NCI-H2196 (cell line): ENCODE data around the gene LRRC3.

Experiments used
- DNase-seq: peaks from one replicate; lab custom pipeline; 2025; ENCODE audit not compliant: unreplicated experiment; lab: John Stamatoyannopoulos, UW

The LRRC3 gene

DNA sequence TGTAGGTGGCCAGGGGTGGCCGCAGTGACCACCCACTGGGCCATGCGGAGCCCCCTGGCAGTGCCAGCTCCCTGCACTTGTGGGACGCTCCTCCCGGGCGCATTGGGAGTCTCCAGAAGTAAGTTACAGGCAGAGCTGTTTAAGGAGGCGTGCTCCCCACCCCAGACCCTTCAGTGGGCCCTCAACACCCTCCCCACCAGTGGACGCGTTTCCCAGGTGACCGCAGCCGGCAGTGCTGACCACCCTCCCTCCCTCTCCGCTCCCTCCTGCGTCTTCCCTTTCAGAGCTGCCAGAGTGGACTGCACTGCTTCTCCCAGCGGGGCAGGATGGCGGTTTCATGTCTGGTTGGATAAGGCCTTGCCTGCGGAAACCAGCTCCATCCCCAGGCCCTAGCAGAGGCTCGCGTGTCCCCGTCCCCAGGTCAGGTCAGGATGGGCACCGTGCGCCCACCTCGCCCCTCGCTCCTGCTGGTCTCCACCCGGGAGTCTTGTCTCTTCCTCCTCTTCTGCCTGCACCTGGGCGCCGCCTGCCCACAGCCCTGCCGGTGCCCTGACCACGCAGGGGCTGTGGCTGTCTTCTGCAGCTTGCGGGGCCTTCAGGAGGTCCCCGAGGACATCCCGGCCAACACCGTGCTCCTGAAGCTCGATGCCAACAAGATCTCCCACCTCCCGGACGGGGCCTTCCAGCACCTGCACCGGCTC, 1.1 kb downstream of the LRRC3 start:
- DNase-seq: no peak

DNA sequence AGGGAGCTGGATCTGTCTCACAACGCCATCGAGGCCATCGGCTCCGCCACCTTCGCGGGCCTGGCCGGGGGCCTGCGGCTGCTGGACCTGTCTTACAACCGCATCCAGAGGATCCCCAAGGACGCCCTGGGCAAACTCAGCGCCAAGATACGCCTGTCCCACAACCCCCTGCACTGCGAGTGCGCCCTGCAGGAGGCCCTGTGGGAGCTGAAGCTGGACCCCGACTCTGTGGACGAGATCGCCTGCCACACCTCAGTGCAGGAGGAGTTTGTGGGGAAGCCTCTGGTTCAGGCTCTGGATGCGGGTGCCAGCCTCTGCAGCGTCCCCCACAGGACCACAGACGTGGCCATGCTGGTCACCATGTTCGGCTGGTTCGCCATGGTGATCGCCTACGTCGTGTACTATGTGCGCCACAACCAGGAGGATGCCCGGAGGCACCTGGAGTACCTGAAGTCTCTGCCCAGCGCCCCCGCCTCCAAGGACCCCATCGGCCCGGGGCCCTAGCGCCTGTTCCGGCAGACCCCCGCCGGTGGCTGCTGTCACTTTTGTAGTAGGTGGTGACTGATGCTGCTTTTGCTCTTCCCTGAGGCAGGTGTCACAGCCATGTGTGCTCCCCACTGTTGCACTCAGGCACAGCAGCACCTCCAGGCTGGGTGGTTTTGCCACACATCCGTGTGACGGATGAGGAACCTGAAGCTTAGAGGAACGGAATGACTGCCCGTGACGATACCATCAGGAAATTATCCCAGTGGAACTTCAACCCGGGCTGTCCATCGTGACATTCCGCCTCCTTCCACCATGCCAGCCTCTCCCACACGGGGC, 1.8 kb downstream of the LRRC3 start:
- DNase-seq: no peak

DNA sequence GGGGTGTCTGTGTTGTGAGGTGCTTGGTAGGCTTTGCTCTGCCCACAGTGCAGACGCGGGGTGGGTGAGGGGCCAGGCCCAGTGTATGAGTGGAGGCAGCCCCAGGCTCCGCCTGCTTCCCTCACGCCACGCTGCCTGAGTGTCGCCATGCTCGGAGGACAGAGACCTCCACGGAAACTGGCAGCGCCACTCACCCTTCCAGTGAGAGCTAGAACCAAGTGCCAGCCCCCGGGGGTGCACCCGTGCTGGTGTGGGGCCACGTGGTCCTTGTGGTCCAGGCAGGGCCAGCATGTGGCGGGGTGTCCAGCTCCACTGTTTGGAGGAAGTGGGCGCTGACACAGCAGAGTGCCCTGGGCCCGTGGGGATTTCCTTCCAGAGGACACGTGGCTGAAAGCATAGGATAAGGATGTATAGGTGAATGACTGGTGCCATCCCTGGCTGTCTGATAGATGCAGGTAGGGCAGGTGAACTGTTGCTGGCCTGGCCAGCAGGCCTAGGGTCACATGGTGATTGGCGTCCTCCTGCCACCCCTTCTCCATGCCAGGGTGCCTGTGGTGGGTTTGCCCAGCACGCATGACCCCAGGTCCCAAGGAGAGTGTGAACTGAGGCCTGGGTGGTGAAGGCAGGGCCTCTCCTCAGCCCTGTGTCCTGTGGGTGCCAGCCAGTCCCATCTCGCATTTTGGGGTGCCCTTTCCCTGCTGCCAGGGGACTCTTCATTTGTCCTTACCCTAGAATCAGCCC, 3.8 kb downstream of the LRRC3 start:
- DNase-seq: no peak

DNA sequence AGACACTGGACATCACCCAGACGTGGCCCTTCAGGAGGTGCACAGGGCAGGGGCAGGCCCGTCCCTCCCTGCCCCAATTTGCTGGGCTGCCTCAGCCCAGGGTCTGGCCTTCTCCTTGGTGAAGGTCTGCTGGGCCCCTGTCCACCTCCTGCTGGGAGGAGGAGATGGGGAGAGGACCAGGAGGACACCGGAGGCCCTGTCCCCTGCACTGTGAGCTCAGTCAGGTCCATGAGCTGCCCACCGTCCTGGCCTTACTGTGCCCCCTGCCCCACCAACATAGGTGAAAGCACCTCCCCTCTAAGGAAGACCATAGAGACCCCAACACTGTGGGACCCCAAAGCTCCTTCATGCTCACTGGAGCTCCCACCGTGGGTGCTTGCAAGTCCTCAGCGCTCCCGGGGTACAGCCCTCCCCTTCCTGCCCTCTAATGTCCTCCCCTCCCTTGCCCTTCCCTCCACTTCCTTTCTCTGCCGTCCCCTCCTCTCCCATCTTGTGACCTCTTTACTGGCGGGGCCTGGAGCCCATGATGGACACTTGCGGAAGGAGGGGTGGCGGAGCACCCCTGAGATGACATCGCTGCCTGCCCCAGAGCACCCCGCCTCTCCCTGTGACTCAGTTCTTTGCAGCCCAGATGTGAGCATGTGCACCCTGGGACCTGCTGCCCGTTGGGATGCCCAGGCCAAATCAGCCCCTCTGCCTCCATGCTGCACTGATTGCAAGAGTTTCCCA, 4.6 kb downstream of the LRRC3 start:
- no peak for DNase-seq

DNA sequence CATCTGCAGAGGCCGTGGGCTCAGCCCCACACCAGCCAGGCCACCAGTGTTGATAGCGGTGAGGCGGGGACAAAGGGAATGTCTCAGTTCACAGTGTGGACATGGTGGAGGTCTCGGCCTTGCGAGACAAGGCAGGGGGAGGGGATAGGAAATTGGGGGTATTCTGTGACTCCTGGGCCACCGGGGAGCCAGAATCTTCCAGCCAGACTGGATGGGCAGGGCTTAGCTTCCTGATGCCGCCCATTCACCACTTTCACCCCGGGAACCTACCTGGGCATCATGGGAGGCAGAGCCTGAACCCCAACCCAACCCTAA, 5.1 kb downstream of the LRRC3 start:
- DNase-seq: no peak

DNA sequence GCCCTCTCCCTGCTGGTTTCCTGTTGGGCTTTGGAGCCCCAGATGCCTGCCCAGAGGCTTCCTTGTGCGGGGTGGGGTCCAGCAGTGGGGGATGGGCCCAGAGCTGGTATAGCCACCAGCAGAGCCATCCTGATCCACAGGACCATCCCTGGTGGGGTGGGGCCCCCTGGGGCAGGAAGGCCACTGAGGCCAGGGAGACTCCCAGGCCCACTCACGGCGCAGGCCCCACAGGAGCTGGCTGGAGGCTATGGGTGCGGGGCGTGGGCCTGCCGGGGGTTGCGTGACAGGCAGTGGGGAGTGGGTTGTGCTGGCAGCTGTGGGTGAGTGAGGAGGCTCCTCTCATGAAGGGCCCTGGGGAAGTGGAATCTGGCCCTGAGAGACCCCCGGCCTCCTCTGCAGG, 5.7 kb downstream of the LRRC3 start:
- DNase-seq: no peak

DNA sequence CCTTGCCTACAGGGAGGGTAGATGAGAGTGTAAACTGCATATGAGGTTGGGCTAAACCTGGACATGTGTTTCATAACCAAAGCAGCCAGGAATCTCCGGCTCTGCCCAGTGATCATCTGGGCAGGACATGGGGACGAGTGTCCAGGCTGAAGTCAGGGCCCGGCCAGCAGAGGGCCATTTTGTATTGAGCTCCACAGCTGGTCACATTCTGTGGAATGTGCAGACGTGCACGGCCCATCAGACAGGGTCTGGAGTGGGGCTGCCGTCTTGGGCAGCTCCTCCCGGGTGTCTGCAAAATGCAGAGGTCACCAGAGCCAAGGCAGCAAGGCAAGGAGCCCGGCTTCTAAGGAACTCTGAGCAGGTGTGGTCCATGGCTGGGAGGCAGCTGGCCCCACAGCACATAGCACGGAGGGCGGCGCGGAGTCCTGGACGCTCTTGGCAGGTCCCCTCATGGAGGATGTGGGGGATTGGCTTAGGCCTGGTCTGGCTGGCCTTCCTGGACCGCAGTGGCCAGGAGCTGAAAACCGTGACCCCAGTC, 6.2 kb downstream of the LRRC3 start:
- DNase-seq: no peak

DNA sequence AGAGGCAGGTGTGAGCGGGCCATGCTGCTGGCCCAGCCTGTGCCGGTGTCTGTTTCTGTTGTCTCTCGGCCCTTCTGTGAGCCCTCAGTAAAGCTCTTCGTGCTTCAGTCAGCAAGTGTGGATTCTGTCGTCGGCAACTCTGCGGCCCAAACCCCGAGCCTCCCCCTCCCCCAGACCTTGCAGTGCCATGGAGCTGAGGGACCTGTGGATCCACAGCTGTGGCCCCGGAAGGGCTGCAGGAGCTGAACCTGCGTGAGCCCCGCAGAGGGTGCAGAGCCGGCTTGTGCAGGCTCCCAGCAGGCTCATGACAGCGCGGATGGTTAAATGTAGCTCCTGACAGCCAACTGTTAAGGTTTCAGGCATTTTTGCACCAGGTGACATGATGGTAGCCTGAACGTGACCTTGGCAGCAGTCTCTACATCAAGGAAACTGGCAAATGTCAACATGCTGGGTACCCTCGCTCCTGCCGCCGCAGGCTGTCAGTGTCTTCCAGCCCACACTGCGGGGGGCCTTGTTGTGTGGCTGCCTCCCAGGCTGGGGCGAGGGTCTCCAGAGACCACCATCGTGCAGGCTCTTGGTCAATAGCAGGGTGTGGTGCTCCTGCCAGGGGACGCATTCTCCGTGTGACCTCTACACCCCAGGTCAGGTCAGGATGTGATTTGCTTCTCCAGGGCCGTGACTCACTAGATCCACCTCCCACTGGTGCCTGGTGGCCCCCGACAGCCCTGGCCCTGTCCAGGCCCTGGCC, 7.0 kb downstream of the LRRC3 start:
- no peak for DNase-seq

DNA sequence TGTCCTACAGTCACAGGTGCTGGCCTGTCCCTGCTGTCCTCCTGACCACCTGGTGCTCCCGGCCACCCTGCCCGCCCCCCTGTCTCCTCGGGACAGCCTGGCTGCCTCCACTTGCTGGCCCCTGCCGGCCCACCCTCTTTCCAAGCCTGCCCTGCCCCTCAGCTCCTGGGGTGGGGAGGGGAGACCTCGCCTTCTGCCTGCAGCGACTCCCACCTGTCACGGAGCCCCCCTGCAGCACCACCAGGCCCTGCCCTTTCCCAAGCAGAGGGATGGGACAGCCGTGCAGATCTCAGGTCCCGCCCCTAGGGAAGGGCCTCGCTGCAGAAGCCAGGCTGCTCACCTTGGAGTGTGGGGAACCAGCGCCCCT, 7.5 kb downstream of the LRRC3 start:
- DNase-seq: no peak

DNA sequence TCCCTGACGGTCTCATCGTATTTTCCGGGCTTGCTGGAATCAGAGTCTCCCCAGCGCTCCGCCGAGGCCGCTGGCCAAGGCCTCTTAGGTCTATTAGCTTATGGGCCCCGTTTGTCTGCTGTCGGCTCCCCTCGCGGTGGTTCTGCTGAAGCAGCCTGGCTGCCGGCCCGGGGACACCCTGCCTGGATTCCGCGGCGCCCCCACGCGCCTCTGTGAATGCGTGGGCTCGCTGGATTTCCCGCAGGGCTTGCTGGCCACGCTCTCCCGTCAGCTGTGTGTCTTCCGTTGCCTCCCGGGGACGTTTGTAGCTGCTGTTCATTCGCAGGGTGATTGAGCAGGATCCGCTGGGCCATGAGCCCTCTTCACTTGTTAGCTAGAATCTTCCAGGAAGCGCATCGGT, 8.4 kb downstream of the LRRC3 start:
- DNase-seq: no peak

DNA sequence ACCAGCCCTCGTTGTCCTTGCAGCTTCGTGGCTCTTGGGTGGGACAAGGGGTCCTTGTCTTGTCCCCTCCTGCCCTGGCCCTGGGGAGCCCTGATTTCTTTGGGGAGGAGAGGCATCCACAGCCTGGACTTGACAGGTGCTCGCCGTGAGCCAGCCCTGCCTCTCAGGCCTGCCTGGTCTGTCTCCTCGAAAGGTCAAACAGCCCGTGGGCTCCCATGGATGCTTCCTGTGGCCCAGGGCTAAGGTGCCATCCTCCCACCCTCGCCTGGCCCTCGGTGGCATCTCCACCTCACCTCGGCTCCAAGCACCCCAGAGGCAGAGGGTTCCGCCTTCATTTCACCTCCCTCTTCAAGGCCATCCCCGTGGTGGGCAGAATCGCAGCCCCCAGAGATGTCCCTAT, 9.0 kb downstream of the LRRC3 start:
- DNase-seq: no peak

DNA sequence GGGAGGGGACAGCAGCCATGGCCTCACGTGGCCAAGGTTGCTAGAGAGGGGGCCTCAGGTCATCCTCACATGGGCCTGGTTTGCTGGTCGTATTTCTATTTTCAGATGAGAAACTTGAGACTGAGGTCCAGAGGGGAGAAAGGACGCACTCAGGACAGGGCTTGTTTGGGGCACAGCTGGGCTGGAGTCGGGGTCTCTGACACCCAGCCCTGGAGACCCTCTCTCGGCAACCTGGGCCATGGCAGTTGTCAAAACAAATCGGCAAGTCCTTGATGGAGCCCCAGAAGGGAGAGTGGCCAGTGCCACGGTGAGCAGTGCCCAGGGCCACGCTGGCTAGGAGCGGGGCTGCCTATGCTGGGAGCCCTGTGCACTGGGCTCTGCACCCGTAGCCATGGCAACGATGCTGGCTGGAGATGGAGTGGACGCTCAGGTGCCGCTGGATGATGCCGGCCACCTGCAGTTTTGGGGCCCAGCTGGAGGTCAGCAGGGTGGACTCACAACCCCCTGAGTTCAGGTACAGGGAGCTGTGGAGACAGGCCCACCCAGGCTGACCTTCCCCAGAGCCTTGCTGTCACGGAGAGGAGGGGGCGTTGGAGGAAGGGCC, 11.1 kb downstream of the LRRC3 start:
- no peak for DNase-seq

DNA sequence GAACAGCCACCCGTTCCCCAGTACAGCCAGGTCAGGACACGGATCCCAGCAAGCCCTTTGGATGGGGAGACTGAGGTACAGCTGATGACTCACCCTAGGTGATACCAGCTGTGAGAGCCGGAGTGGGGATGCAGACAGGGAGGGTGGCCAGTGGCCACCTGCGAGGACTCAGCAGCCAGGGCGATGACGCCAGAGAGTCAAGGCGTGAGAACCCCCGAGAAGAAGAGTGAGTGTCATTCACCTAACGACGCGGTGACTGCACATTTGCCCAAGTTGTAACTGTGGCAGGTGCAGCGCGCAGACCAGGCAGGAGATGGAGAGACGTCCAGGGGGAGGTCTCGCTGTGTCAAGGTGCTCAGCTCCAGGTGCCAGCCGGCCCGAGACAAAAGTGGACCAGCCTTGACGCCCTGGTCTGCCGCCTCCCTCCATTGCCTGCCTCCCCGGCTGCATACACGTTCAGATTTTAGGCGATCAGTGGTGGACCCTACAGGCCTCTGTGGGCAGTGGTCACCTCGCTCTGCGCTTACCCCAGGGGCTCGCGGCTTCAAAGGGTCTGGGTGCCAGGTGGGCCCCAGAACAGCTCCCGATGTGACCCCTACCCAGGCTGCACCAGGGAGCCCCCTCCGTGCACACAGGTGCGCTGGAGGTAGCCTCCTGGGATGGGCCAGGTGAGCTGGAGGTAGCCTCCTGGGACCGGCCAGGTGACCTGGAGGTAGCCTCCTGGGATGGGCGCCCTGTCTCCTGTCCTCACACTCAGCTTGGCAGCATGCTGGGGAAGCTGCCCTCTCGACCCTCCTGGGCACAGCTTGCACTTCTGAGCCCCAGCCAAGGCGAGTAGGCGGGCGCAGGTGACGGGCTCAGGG, 11.9 kb downstream of the LRRC3 start:
- no peak for DNase-seq

DNA sequence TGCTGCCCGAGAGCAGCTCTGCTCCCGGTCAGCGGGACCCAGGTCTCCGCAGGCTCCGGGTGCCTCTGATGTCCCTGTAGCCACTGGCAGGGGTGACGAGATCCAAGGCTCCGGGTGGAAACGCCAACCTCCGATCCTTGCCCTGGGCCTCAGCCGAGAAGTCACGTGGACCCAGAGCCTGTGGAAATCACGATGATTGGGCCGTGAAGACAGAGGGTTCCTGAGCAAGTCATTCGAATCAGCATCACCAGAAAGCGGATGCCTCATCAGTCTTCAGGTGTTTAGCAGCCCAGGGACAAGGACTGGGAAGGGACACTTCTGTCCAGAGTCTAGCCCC, 12.5 kb downstream of the LRRC3 start:
- DNase-seq: no peak

DNA sequence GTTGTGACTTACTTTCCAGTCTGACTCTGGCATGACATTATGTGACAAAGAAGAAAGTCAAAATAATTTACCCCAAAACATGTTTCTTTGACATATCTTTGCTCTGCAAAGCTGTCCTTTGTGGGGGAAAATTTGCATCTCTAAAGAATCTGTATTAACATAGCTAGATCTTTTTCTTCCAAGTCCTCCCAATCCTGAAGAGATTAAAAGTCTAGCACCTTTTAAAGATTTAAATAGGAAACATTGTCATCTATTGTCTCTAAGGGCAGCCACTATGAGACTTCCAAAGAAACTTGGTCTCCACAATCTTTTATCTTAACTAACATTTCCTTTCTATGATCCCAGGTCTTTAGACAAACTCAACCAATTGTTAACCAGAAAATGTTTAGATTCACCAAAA, 16.0 kb downstream of the LRRC3 start:
- DNase-seq: no peak

DNA sequence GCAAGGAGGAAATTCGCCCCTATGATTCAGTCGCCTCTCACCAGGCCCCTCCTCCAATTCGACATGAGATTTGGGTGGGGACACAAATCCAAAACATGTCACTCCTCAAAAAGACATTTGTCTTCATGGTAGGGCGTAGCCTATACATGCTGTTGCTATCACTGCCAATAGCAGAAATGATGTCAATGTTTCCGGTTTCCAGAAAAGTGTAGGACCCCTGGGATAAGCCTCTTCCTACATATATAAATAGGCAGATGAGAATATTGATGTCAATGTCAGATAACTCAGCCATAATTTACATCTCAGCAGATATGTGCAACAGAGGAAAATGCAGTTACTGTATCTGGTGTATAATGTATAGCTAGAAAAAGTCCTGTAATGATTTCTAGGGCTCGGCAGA, 16.7 kb downstream of the LRRC3 start:
- no peak for DNase-seq

DNA sequence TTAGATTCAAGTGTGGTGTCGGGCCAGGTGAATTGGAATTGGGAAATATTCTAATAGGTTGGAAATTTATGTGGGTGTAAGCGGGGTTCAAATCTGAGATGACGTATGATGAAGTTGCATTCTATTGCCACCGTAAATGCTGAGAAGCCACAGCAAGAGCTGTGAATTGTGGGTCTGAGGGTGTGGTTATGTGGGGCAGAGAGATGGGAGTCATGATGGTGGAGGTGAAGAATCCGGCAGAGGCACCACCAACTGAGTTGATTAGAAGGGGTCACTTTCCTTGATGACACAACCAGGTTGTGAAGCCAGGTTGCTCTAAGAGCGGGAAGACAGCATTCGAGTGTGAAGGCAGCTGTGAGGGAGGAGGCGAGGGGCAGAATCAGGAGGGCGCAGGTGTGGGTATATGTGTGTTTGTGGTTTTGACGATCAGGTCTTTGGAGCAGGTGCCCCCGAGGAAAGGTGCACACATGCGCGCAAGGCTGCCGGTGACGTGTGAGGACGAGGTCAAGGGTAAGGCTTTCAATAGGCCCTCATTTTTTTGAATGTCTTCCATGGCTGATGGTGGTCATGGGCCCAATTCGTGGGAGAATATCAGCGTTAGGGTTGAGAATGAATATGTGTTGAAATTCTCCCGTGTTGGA, 18.7 kb downstream of the LRRC3 start:
- no peak for DNase-seq

DNA sequence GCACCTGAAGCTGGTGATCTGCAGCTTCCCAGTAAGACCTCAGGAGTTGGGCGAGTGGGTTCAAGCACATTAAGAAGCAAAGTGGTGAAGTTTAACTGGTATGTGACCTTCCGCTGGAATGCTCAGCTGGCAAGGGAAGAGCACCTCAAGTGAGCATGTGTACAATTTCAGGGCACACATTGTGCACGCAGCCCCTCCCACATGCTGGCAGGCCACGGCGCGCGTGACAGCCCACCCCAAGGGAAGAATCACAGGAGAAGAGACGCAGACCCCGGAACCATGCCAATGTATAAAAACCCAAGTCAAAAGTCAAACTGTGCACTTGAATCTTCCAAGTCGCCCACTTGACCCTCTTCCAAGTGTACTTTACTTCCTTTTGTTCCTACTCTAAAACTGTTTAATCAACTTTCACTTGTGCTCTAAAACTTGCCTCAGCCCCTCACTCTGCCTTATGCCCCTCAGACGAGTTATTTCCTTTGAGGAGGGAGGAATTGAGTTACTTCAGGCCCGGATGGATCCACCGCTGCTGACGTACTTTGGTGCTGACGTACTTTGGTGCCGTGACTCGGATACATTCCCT, 20.0 kb downstream of the LRRC3 start:
- no peak for DNase-seq

DNA sequence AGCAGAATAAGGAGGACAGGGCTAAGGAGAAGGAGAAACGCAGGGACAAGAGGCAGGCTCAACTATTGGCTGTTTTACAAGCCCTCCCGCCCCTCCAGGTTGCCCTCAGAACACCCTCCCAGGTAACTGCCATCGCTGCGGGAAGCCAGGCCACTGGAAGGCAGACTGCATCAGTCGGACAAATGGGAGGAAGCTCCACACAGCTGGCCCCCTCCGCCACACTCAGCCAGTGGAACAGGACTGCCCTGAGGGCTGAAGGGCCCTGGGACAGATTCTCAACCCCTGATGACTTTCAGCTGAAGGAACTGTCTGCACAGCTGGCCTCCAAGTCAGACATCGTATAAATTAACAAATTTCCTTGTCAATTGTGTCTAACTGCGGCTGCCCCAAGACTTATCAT, 21.8 kb downstream of the LRRC3 start:
- DNase-seq: no peak
